GM19351 (cell line): ENCODE data around the gene WDR93.

Experiments
- ATAC-seq: cut with Tn5 transposase; IDR thresholded peaks from one replicate; pipeline ENCODE4 v1.9.1; 2021; ENCODE audit warnings: mild to moderate bottlenecking, moderate library complexity; ENCODE audit not compliant: unreplicated experiment

Gene WDR93

DNA sequence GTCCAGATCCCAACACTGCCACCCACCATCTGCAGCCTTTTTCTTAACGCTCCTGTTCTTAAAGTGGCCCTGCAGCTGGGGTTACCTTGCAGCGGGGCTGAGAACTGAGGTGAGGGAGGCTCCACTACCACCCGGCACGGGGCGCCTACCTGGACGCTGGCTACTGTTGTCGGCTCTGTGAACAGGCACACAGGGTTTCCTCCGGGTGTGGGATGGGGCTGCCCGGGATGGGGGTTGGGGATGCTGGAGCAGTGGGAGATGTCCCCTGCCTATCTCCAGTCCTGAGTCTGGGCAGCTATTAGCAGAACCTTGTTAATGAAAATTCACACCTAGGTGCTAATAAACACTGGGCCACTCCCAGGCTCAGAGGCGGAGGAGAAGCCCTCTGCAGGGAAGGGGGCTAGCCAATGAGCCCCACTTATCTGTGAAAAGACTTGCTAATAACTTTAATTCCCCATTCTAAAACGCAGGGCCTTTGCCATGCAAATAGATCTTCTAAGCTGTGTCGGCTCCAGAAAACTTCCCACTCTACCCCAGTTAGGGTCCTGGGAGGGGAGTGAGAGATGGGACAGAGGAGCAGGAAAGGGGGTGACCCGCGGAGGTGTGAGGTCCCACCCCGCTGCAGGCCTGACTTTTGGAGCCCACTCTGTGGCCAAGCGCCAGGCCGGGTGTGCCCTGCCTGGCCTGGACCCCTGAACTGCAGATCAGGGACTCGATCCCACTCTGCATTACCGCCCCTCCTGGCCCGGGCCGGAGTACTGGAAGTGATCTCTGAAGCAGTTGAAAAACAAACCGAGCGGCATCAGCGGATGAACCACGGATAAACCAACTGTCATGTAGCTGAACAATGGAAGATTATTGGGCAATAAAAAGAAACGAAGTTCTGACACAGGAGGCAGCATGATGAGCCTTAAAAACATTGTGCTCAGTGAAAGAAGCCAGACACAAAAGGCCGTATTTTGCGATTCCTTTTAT, 57.4 kb downstream of the WDR93 start:
- ATAC-seq, result no peak

DNA sequence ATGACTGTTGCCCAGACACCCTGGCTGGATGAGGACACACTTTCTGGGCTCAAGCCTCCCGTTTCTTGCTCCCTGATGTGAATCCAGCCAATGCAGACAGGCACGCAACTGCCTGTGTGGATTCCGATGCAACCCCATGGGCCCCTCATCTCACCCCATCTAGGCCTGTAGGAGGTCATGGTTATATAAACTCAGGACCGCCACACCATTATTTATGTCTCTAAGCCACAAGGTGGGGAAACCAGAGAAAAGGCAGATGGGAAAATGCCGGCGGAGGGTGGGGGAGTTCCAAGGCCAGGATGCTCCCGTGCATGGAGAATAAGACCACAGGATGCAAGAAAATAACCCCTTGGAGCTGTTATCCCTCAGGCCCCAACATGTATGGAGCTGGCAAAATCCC, 58.4 kb downstream of the WDR93 start:
- no peak for ATAC-seq

DNA sequence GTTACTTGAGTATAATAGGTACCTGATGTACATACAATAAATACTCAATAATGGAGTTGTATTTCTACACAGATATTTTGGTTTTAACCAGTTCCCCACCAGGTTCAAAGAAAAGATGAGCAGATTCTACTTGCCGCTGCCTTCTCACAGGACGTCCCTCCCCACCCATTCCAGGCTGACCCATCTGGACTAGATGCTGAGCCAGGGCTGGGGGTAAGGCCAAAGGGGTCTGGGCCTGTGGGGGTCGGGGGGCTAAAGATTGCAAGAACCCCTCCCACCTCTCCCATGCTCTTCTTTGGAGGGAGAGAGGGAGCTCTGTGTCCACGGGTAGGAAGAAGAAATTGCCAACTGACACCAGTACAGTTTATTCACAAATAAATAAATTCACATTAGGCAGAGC, 58.9 kb downstream of the WDR93 start:
- ATAC-seq, result no peak

DNA sequence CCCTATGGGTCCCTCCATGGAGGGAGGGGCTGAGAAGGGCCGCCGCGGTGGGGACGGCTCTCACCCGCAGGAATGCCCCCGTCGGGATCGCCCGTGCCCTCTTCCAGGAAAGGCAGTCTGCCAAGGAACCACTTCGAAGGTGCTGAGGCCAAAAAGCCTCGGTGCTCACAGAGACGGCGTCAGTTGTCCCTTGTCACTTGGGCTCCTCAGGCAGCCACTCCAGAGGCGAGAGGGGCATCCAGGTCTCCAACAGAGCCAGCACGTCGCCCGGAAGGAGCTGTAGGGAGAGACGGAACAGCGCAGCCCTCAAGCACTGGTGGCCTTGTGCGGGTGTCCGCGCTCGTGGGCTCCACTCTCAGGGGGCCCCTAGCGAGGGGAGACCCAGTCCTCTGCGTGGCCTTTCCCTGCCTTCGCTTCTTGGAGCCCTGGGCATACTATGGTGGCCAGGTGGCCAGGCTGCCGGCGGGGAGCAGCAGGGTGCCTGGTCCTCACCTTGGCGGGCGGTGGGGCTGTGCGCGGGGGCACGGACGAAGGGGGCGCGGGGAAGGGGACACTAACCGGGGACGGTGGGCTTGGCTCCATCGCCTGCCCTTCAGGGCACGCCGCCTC, 59.4 kb downstream of the WDR93 start:
- peak; percentile 10 for ATAC-seq

DNA sequence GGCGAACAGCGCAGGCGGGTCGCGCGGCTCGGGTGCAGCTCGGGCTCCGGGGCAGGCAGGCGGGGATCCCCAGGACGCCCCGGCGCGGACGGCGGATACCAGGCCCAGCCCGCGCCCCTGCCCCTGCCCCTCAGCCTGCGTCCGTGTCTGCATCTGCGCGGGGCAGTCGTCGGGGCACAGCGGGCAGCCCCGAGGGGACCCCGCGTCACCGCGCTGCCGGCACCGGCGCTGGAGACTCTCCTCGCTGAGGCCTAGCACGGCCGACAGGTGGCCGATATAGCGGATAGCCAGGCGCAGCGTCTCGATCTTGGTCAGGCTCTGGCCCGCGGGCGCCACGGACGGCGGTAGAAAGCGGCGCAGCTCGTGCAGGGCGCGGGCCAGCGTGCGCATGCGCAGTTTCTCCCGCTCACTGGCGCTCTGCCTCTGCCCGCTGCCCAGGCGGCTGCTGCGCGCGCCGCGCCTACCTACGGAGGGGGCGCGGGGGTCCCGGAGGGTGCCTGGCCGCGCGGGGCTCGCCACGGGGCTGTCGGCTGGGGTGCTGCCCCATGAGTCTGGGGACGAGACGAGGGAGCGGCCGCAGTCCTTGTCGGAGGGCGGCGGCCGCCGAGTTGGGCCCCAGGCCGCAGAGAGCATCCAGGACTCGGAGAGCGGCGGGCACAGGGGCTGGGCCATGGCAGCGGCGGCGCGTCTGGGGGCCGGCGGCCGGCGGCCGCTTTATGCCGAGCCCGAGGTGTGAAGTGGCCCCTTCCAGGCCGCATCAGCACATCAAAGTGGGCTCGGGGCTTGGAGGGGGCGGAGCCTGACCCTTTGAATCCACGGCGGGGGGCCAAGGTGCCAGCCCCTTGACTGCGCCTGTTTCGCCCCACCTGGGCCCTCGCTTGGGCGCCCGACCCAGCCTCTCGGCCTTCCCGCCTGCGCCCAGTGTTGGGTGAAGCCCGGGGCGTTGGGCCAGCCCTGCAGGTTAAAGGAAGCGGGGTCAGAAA, 60.2 kb downstream of the WDR93 start, which contains the start of gene MESP1:
TSS of gene MESP1 (minus strand) at position 690 of the 983 bp plus-strand sequence. CDS start at position 672, 18 bp downstream.
- ATAC-seq, result peak; percentile 87

DNA sequence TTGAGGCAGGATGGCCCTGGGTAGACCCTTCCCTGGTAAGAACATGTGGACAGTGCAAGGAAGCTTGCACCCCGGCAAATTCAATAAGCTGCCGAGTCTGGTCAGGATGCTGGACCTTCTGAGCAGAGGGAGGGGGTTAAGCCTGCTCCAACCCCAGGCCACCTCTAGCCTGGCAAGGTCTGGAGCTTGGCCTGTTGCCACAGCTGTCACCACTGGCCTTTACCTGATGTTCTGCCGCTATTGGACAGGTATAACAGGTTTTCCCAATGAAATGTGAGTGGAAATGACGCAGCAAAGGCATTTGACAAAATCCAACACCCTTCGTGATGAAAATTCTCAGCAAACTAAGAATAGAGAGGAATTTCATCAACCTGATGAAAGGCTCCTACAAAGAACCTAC, 61.1 kb downstream of the WDR93 start:
- ATAC-seq, result no peak

DNA sequence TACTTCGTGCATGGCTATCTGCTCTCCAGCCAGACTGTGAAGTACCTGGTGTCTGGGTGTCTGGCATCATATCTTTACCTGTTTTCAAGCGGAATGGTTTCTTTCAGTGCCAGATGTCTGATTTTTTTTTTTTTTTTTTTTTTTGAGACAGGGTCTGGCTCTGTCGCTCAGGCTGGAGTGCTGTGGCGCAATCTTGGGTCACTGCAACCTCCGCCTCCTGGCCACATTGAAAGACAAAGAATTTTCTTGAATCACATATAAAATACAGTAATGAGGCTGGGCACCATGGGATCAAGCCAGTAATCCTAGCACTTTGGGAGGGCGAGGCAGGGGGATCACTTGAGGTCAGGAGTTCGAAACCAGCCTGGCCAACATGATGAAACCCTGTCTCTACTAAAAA, 63.2 kb downstream of the WDR93 start:
- ATAC-seq, result no peak

DNA sequence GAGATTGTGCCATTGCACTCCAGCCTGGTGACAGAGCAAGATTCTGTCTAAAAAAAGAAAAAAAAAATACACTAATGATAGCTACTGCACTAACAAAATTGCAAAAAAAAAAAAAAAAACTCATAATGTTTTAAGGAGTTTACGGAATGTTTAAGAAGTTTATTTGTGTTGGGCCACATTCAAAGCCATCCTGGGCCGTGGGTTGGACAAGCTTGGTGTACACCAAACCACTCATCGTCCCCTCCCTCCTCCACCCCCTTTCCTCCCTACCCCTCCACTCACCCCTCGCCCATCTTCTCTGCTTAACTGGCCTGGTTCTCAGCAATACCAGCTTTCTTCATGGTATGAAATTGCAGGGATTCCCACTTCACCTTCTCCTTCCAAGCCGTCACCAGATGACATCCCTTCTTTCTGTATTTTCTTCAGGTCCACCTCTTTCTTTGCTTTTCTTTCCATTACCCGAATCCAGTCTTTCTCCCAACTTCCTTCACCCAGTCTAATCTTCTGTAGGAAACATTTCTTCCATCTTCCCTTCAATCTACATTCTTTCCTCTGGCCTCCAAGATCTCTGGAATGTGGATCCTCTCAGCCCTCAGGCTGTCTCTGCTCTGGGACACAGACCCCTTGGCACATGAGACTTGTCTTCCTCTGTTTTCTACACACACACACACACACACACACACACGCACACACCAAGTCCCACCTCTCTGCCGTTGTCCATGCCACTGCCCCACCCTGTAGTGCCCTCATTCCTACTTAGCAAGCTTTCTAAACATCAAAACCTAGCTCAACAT, 63.9 kb downstream of the WDR93 start:
- no peak for ATAC-seq

DNA sequence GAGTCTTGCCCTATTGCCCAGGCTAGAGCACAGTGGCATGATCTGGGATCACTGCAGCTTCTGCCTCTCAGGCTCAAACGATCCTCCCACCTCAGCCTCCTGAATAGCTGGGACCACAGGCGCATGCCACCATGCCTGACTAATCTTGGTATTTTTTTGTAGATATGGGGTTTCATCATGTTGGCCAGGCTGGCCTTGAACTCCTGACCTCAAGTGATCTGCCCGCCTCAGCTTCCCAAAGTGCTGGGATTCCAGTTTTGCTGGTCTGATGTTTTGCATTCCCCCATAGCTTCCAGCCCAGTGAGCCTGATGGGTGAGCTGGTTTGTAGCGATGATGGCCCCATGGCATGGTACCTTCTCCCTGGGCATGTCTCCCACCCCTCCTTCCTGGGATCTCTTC, 65.1 kb downstream of the WDR93 start:
- ATAC-seq, result no peak

DNA sequence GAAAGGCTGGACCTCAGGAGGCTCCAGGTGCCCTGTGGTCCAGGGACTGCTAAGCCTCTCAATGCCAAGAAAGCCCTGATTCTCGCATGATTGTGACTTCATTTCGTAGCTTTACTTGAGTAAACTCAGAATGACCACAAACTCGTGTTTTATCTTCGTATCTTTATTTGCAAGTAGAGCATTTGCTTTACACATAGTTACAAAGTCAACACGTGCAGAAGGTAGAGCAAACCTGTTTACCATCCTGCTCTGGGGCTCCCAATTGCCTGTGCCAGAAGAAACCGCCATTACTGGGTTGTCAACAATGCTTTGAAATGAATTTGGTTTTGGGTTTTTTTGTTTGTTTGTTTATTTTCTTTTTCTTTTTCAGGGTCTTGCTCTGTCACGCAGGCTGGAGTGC, 66.3 kb downstream of the WDR93 start:
- no peak for ATAC-seq

DNA sequence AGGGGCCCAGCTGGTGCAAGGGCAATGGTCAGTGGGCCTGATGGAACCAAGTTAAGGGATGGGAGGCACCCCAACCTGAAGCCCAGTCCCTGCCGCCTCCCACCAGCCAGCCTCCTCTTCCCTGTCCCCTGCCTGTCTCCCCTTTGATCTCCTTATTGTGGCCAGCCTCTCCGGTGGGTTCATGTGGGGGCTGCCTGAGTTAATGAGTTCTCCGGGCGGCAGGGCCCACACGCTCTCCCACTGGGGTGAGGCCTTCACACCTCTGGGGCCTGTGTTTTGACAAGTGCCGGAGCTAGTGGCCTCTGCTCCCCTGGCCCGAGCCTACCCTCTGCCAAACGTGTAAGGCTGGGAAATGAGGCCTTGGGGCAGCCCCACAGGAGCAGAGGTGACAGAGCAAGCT, 67.7 kb downstream of the WDR93 start:
- no peak for ATAC-seq

DNA sequence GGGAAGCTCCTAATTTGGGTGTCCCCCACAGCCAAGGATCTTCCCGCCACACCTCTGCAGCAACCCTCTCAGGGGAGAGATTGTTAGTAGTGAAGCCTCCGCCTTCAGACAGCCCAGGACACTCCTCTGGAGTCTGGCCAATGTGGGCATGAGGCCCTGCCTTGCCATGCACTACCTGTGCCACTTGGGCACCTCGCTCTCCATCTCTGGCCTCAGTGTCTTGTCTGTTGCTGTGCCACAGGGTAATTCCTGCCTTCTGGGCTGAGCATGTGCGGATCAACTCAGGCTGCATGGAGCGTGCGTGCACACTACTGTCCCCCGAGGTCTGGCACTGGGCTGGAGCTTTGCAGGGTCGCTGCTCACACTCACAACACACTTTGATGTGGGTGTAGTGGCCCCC, 68.4 kb downstream of the WDR93 start:
- ATAC-seq, result no peak

DNA sequence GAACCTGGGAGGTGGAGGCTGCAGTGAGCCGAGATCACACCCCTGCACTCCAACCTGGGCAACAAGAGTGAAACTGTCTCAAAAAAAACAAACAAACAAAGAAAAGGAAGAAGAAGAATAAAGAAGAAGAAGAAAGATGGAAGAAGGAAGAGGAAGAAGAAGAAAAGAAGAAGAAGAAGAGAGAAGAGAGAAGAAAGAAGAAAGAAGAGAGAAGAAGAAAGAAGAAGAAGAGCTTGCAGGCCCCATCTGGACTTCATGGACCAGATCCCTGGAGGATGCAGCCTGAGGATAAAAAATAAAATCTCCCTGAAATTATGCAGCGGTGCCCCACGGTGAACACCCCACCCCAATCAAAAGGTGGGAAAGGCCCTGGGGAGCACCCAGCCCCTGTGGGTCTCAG, 69.2 kb downstream of the WDR93 start:
- no peak for ATAC-seq

DNA sequence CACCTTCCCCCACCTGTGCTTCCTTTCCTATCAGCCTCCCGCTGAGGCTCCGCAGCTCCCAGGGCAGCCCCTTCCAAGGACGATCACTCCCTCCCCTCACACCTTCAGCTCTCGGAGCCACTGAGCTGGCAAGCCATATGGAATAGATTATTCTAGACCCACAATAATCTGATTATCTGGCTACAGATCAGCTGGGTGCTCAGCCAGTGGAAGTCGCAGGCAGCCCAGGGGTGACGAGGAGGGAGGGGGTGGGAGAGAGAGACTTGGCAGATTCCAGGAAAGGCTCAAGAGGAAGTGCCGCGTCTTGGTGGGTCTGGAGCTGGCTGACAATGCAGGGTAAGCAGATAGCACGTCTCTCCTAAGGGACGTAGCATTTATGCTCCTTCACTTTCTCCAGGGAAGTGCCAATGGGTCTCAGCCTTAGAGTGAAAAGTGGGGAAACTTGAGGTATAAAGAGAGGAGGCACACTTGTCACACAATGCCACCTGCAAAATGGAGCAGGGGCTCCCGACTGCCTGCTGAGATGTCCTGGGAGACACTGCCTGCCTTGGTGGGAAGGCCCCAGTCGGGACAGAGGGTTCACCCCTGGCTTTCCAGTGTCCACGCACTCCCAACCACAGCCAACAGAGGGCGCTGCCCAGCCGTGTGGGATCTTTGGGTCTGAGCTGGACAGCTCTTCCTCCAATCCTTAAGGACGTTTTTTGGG, 69.8 kb downstream of the WDR93 start:
- peak; percentile 55 for ATAC-seq

DNA sequence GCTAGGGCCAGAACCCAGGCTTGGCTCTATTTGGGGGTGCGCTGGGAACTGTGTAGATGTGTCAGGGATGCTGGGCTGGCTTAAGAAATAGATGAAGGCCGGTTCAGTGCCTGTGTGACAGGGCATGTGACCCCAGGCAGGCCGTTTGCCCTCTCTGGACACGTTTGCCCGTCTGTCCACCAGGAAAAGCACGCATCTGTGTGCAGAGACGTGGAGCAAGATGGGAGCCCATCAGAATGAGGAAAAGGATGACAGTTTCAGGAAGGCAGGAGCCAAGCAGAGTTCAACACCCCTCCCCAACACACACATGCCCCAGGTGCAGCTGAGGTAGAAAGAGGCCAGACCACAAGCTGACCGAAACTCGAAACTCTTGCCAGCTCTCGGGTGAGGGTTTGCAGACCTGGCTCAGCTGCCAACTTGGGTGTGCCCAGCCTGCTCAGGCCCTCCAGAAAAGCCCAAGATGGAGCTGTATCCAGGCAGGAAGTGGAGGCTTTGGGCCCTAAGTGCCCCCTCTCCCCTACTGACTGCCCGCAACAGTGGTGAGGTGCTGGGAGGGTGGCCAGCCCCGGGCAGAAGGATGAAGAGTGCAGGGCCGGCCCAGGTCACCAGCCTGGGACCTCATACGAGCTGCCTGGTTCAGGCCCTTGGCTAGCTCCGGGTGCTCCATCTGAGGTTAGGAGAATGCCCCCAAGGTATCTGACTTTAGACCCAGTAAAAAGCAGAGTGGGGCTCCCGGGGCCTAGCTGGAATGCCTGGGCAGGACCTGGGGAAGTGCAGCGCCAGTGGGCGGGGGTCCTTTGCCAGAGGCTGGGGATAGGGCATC, 70.6 kb downstream of the WDR93 start:
- ATAC-seq, result peak; percentile 31

DNA sequence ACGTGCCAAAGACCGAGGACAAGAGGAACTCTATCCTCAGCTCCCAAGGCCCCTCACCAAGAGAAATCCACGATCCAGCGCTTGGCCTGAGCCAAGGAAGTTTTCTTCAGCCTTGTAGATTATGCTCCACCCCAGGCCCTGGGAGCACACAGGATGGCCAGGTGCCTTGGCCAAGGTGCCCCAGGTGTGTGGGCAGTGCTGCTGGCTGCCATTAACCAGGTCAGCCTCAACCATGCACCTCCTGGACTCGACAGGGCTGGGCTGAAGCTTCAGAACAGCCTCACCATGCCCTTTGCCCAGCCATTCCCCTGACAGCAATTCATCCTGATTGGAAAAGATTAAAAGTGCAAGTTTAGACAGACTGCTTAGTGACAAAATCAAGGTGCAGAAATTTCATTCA, 71.3 kb downstream of the WDR93 start:
- no peak for ATAC-seq

DNA sequence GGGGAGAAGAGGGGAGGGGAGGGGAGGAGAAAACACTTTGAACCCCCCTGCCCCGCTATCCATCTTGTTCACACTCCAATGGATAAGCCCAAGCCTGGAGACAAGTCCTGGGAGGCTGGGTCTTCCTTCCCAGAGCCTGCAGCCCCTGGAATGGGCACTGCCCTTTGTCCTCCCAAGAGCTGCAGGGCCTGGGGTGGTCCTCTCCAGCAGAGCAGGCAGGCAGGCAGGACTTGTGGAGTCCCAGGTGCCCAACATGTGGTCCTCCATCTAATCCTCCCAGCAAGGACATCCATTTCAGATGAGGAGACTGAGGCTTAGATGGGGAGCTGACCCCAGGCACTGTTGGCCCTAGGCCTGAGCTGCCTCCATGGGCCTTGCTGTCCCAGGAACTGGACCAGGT, 75.1 kb downstream of the WDR93 start:
- no peak for ATAC-seq

DNA sequence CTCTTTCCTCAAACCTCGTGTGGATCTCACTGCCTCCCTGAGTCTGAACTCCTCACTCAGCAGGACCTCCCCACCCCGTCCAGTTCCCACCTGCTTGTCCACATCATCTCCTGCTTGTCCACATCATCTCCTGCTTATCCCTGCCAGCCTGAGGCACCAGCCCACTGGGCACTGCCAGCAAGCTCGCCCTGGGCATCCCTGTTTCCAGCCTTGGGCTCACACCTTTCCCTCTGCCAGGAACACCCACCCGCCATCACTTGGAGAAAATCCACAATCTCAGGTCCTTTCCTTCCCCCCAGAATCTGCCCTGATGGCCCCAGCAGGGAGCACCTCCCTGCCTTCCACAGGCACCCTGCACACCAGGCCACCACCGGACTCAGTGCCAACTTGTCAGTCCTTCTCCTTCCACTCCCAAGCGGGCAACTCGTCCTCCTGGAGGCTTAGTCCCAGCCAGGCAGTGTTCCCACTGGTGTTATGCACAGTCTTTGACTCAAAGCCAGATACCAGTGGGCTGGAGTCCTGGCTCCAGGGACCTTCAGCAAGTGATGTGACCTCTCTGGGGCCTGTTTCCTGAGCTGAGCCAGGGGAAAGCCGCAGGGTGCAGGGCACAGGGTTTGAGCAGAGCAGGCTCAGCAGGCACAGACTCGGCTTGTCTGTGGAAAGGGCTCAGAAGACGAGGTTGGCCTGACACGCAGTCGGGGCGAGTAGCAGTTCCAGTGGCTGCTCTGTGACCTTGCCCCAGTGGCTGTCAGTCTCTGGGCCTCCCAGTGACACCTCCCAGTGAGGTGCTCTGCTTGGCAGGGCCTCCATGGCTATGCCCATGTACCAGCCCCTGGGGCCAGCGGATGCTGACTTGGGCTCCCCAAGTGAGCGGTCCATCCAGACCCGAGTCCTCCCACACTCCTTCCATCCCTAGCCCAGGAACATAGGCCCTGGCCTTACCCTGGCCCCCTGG, 76.0 kb downstream of the WDR93 start:
- no peak for ATAC-seq
